K562 (cell line): Measurements from ENCODE around the gene TSR3.

Experiments used
- BHLHE40 ChIP-seq: IDR thresholded peaks from 2 replicates; pipeline ENCODE4 v1.6.1; 2011; ENCODE audit warnings: low read length, improper control_type of control experiment
- CBFA2T3 ChIP-seq: fragments of 450-650 bp; IDR thresholded peaks from 2 replicates; pipeline ENCODE4 v1.6.1; 2017
- CTCF ChIP-seq, 3 experiments: IDR thresholded peaks in 2 of 3; conservative IDR thresholded peaks in 1 of 3; 2 replicates each; pipeline ENCODE4 v1.5.1; 2011 to 2012; ENCODE audit warnings: low read length in 3 of 3, mild to moderate bottlenecking in 3 of 3, control low read depth in 2 of 3, improper control_type of control experiment in 1 of 3, inconsistent platforms in 1 of 3, low read depth in 1 of 3, mixed read lengths in 1 of 3, moderate library complexity in 1 of 3; ENCODE audit not compliant: insufficient read depth in 2 of 3
- FOS ChIP-seq: IDR thresholded peaks from 3 replicates; pipeline ENCODE4 v1.6.1; 2011; ENCODE audit not compliant: insufficient read length; ENCODE audit errors: extremely low read depth
- GTF2F1 ChIP-seq: IDR thresholded peaks from 2 replicates; pipeline ENCODE4 v1.6.1; 2011; ENCODE audit warnings: low read depth, low read length, improper control_type of control experiment
- HNRNPL ChIP-seq: fragments of 200-400 bp; formaldehyde crosslinking; IDR thresholded peaks from 2 replicates; pipeline ENCODE4 v1.6.1; 2017; ENCODE audit warnings: low read depth, mild to moderate bottlenecking, low read length
- JUND ChIP-seq, 2 experiments: IDR thresholded peaks; 2 replicates in 1 of 2; 3 replicates in 1 of 2; pipeline ENCODE4 v1.6.1; 2011; ENCODE audit warnings: borderline replicate concordance in 2 of 2, low read depth in 2 of 2, low read length in 2 of 2, improper control_type of control experiment in 1 of 2, missing biosample characterization in 1 of 2, missing genetic modification characterization in 1 of 2, missing genetic modification reagents in 1 of 2
- MEF2A ChIP-seq: IDR thresholded peaks from 2 replicates; pipeline ENCODE4 v1.6.1; 2011; ENCODE audit warnings: low read depth, mild to moderate bottlenecking, low read length, moderate library complexity; ENCODE audit not compliant: control insufficient read depth
- MXI1 ChIP-seq: IDR thresholded peaks from 2 replicates; pipeline ENCODE4 v1.6.1; 2011; ENCODE audit warnings: low read depth, mild to moderate bottlenecking, improper control_type of control experiment, low read length
- POLR2A ChIP-seq: fragments of 450-650 bp; conservative IDR thresholded peaks from 2 replicates; pipeline ENCODE4 v1.6.1; 2016
- TCF7L2 ChIP-seq: fragments of 150-350 bp; IDR thresholded peaks from 2 replicates; pipeline ENCODE4 v1.6.1; 2016; ENCODE audit warnings: low read depth, mild to moderate bottlenecking, low read length, moderate library complexity
- ZBED1 ChIP-seq: IDR thresholded peaks from 2 replicates; pipeline ENCODE4 v1.6.1; 2014
- ZNF561 ChIP-seq: fragments of 450-650 bp; formaldehyde crosslinking; conservative IDR thresholded peaks from 2 replicates; pipeline ENCODE4 v1.4.0; 2020; ENCODE audit warnings: mild to moderate bottlenecking, moderate library complexity

GRCh38 chr16:1350691-1351090 lies 987 bp downstream of the TSR3 start:
- TF ChIP-seq TCF7L2 (no peak), ZBED1 (no peak), BHLHE40 (no peak), CBFA2T3 (no peak), CTCF (IDR thresholded peaks at IDR 0.05 in 2 of 3, conservative IDR thresholded peaks at IDR 0.05 in 1 of 3; ENCODE audit: insufficient read depth in 2 of 3, low read depth in 1 of 3, low read length in 3 of 3) (no peak), MXI1 (no peak), MEF2A (no peak), JUND (IDR thresholded peaks at IDR 0.05; ENCODE audit: borderline replicate concordance, low read depth, low read length) (no peak), JUND (tag; IDR thresholded peaks at IDR 0.05; ENCODE audit: borderline replicate concordance, low read depth, low read length) (no peak), HNRNPL (no peak), POLR2A (no peak), FOS (no peak), ZNF561 (CRISPR knock-in tag) (no peak), GTF2F1 (no peak)
